SU-DHL-6 (cell line): ENCODE results near the gene CCDC7.
"Not testable (repeated sequence)": the region's sequence is repeated elsewhere in the genome, so short reads cannot be mapped to it uniquely, and the experiment has no call there.

Source experiments
- H2AFZ ChIP-seq: fragments of 200-600 bp; sonication (generic); 2 replicates; pipeline ENCODE4 v1.6.1; 2014; ENCODE audit warnings: low read depth, mild to moderate bottlenecking, moderate library complexity, mixed read lengths, antibody characterized with exemption, low read length; ENCODE audit not compliant: severe bottlenecking
- H3F3A ChIP-seq: fragments of 200-600 bp; shearing (Covaris generic); 2 replicates; pipeline ENCODE4 v1.6.0; 2016; ENCODE audit warnings: antibody characterized with exemption, mild to moderate bottlenecking; ENCODE audit not compliant: insufficient read depth
- H3K27ac ChIP-seq: fragments of 200-600 bp; sonication (generic); 2 replicates; pipeline ENCODE4 v1.5.1; 2016; ENCODE audit warnings: low read depth, mild to moderate bottlenecking, low read length, moderate library complexity, mixed read lengths
- H3K27me3 ChIP-seq: fragments of 200-600 bp; sonication (generic), shearing (Covaris generic); 2 replicates; pipeline ENCODE4 v1.6.0; 2014; ENCODE audit warnings: mild to moderate bottlenecking, low read length
- H3K36me3 ChIP-seq: fragments of 200-600 bp; sonication (generic); 2 replicates; pipeline ENCODE4 v1.6.1; 2014; ENCODE audit warnings: mild to moderate bottlenecking, low read length, mixed read lengths
- H3K4me2 ChIP-seq: fragments of 300-600, 200-600 bp; shearing (Covaris generic), sonication (generic); 2 replicates; pipeline ENCODE4 v1.6.0; 2014; ENCODE audit warnings: low read length, low read depth, mild to moderate bottlenecking; ENCODE audit not compliant: poor library complexity, severe bottlenecking
- H3K4me3 ChIP-seq: fragments of 200-600 bp; sonication (generic); 2 replicates; pipeline ENCODE4 v1.5.1; 2014; ENCODE audit warnings: antibody characterized with exemption, low read length, mild to moderate bottlenecking, mixed read lengths; ENCODE audit not compliant: insufficient read depth, poor library complexity, severe bottlenecking
- H3K79me2 ChIP-seq: fragments of 200-600 bp; sonication (generic); 2 replicates; pipeline ENCODE4 v1.6.1; 2014; ENCODE audit warnings: mild to moderate bottlenecking, low read length, moderate library complexity; ENCODE audit not compliant: insufficient read depth
- H3K9ac ChIP-seq: fragments of 200-600 bp; sonication (generic); 2 replicates; pipeline ENCODE4 v1.7.0; 2014; ENCODE audit warnings: mild to moderate bottlenecking, low read length
- H3K9me2 ChIP-seq: fragments of 200-600 bp; sonication (generic); replicated peaks from 2 replicates; pipeline ENCODE4 v1.6.1; 2014; ENCODE audit warnings: low read length; ENCODE audit not compliant: insufficient read depth
- H3K9me3 ChIP-seq: fragments of 200-600 bp; sonication (generic); 2 replicates; pipeline ENCODE4 v1.6.1; 2014; ENCODE audit warnings: low read length, mixed read lengths; ENCODE audit not compliant: insufficient read depth
- H4K20me1 ChIP-seq: fragments of 200-600 bp; sonication (generic); 2 replicates; pipeline ENCODE4 v1.6.1; 2014; ENCODE audit warnings: low read depth, mild to moderate bottlenecking, antibody characterized with exemption, low read length, moderate library complexity, mixed read lengths
- CTCF ChIP-seq: fragments of 200-600 bp; sonication (generic); IDR thresholded peaks from one replicate; pipeline ENCODE4 v1.5.1; 2017; ENCODE audit warnings: antibody characterized with exemption, mild to moderate bottlenecking, low read length, moderate library complexity; ENCODE audit not compliant: insufficient read depth, poor library complexity, severe bottlenecking
- EZH2phosphoT487 ChIP-seq: fragments of 200-600 bp; sonication (generic), shearing (Covaris generic); conservative IDR thresholded peaks from 2 replicates; pipeline ENCODE4 v1.6.1; 2018; ENCODE audit warnings: mild to moderate bottlenecking, antibody characterized with exemption, low read length, moderate library complexity, mixed read lengths

The CCDC7 gene

GRCh38 chr10:32600317-32600716 lies 154.4 kb downstream of the CCDC7 start:
- H3F3A ChIP-seq: no peaks in the 10 kb centered on the region
- no peaks in the 10 kb centered on the region for H4K20me1 ChIP-seq
- TF ChIP-seq CTCF (no peak), EZH2phosphoT487 (no peak)
- H3K36me3 ChIP-seq: peaks cover 2% of the 10 kb centered on the region; the same call in 1 of the 2 replicates
- H3K27ac ChIP-seq: no peak overlapping the region
- H2AFZ ChIP-seq: no peak overlapping the region
- no peak overlapping the region for H3K4me3 ChIP-seq
- H3K4me2 ChIP-seq: no peak overlapping the region
- no peaks in the 10 kb centered on the region for H3K79me2 ChIP-seq
- no peaks in the 10 kb centered on the region for H3K9me3 ChIP-seq
- H3K27me3 ChIP-seq: no peaks in the 10 kb centered on the region
- H3K9me2 ChIP-seq: no peaks in the 10 kb centered on the region
- H3K9ac ChIP-seq: no peak overlapping the region

GRCh38 chr10:32601562-32601961 lies 155.6 kb downstream of the CCDC7 start:
- H2AFZ ChIP-seq, H3K4me2 ChIP-seq, H3K27ac ChIP-seq, H3K4me3 ChIP-seq, H3K27me3 ChIP-seq, H3K36me3 ChIP-seq, H3K9ac ChIP-seq, H4K20me1 ChIP-seq, H3K9me2 ChIP-seq, H3K9me3 ChIP-seq, H3F3A ChIP-seq, H3K79me2 ChIP-seq: not testable (repeated sequence)

- Histone ChIP-seq H3K9ac (no peak overlapping the region), H3K4me2 (no peak overlapping the region)
- TF ChIP-seq EZH2phosphoT487: no peak
- no peak for TF ChIP-seq CTCF
These were observed 159.8 kb downstream of the CCDC7 start for GRCh38 chr10:32605787-32606186.

GRCh38 chr10:32610543-32610942 lies 164.6 kb downstream of the CCDC7 start:
- not testable (repeated sequence) for H3K9ac ChIP-seq, H3K9me3 ChIP-seq, H3F3A ChIP-seq, H3K27ac ChIP-seq, H2AFZ ChIP-seq, H3K4me3 ChIP-seq, H4K20me1 ChIP-seq, H3K9me2 ChIP-seq, H3K4me2 ChIP-seq, H3K27me3 ChIP-seq, H3K36me3 ChIP-seq, H3K79me2 ChIP-seq

More at GRCh38 chr10:32605787-32606186, 159.8 kb downstream of the CCDC7 start:
- H3K79me2 ChIP-seq: no peaks in the 10 kb centered on the region
- no peak overlapping the region for H2AFZ ChIP-seq
- no peaks in the 10 kb centered on the region; the same call in 1 of the 2 replicates for H3K36me3 ChIP-seq
- H3K27ac ChIP-seq: no peak overlapping the region
- H3K4me3 ChIP-seq: no peak overlapping the region
- H3K9me3 ChIP-seq: no peaks in the 10 kb centered on the region
- no peaks in the 10 kb centered on the region for H4K20me1 ChIP-seq
- no peaks in the 10 kb centered on the region for H3F3A ChIP-seq
- H3K9me2 ChIP-seq: no peaks in the 10 kb centered on the region
- H3K27me3 ChIP-seq: no peaks in the 10 kb centered on the region
